ENCODE measurements around the gene IKBKE. TPM values are rescaled to one million over a fixed set of nuclear protein-coding genes. Genes with fewer than 3 reads are reported as not detected.

IKBKE gene
- polyA plus RNA-seq, 1 donor from 2014 or later = not detected

- Histone ChIP-seq H4K20me1 (ENCODE audit: insufficient read depth) (no peaks in the 10 kb centered on the region), H3K27ac (ENCODE audit: low read length) (no peak overlapping the region), H3K9me3 (ENCODE audit: low read length) (no peaks in the 10 kb centered on the region), H3F3A (ENCODE audit: insufficient read depth, low read length, poor library complexity, severe bottlenecking) (no peaks in the 10 kb centered on the region), H3K9ac (ENCODE audit: low read length) (no peak overlapping the region), H3K36me3 (ENCODE audit: insufficient read depth, low read length) (no peaks in the 10 kb centered on the region), H3K4me2 (ENCODE audit: low read length) (no peak overlapping the region), H3K27me3 (ENCODE audit: insufficient read depth, low read depth, low read length) (peaks cover 51% of the 10 kb centered on the region), H2AFZ (ENCODE audit: low read depth, low read length) (no peak overlapping the region), H3K4me3 (ENCODE audit: low read length) (no peak overlapping the region), H3K79me2 (replicated peaks; ENCODE audit: insufficient read depth, low read length) (no peaks in the 10 kb centered on the region), H3K9me2 (ENCODE audit: insufficient read depth, low read length) (no peaks in the 10 kb centered on the region)
- TF ChIP-seq REST (IDR thresholded peaks at IDR 0.05; ENCODE audit: borderline replicate concordance) (no peak), POLR2AphosphoS5 (IDR thresholded peaks at IDR 0.05) (no peak), TAF1 (IDR thresholded peaks at IDR 0.05; ENCODE audit: low read depth) (no peak), EP300 (conservative IDR thresholded peaks at IDR 0.05; ENCODE audit: poor library complexity, severe bottlenecking) (no peak), EZH2 (IDR thresholded peaks at IDR 0.05; ENCODE audit: borderline replicate concordance, insufficient read depth, low read length, poor library complexity, severe bottlenecking) (no peak), SMC3 (conservative IDR thresholded peaks at IDR 0.05; ENCODE audit: poor library complexity) (no peak), MXI1 (conservative IDR thresholded peaks at IDR 0.05; ENCODE audit: poor library complexity, severe bottlenecking) (no peak), RAD21 (conservative IDR thresholded peaks at IDR 0.05) (no peak)
- TF ChIP-seq, protein P1, sequence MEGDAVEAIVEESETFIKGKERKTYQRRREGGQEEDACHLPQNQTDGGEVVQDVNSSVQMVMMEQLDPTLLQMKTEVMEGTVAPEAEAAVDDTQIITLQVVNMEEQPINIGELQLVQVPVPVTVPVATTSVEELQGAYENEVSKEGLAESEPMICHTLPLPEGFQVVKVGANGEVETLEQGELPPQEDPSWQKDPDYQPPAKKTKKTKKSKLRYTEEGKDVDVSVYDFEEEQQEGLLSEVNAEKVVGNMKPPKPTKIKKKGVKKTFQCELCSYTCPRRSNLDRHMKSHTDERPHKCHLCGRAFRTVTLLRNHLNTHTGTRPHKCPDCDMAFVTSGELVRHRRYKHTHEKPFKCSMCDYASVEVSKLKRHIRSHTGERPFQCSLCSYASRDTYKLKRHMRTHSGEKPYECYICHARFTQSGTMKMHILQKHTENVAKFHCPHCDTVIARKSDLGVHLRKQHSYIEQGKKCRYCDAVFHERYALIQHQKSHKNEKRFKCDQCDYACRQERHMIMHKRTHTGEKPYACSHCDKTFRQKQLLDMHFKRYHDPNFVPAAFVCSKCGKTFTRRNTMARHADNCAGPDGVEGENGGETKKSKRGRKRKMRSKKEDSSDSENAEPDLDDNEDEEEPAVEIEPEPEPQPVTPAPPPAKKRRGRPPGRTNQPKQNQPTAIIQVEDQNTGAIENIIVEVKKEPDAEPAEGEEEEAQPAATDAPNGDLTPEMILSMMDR (IDR thresholded peaks at IDR 0.05; ENCODE audit: poor library complexity, severe bottlenecking) = no peak
Measured at GRCh38 chr1:206504363-206504713, 34.1 kb downstream of the IKBKE start.

DNA sequence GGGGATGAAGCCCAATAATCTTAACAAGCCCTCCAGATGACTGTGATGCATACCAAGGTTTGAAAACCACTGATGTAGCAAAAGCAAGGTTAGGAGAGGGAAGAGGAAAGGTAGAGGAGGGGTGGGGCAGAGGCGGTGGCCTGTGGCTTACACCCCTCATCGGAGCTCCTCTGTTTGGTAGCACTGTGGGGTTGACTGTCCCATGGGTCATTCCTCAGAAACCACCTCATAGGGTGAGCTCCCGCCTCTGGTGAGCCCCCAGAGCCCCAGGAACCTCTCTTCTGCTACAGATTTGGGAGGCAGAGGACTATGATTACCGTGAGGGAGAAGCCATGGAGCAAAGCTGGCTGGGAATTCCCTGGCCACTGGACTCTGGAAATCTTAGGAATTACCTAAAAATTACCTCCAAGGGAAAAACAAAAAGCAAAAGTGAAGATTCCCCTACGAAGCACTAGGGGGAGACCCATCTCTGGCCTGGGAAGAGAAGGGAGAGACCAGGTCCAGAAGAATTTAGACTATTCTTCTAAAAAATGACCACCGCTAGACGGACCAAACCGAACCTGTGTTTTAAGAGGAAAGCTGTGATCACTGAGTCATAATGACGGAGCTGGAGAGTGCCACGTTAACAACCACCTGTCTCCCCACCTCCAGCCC lies 35.6 kb downstream of the IKBKE start:
- Histone ChIP-seq H3K9ac (ENCODE audit: low read length) (no peak overlapping the region), H3K36me3 (ENCODE audit: insufficient read depth, low read length) (no peaks in the 10 kb centered on the region), H4K20me1 (ENCODE audit: insufficient read depth) (no peaks in the 10 kb centered on the region), H3K4me2 (ENCODE audit: low read length) (no peak overlapping the region), H3F3A (ENCODE audit: insufficient read depth, low read length, poor library complexity, severe bottlenecking) (no peaks in the 10 kb centered on the region), H3K4me3 (ENCODE audit: low read length) (no peak overlapping the region), H3K9me3 (ENCODE audit: low read length) (no peaks in the 10 kb centered on the region), H3K9me2 (ENCODE audit: insufficient read depth, low read length) (no peaks in the 10 kb centered on the region), H2AFZ (ENCODE audit: low read depth, low read length) (no peak overlapping the region), H3K27me3 (ENCODE audit: insufficient read depth, low read depth, low read length) (peaks cover 54% of the 10 kb centered on the region), H3K79me2 (replicated peaks; ENCODE audit: insufficient read depth, low read length) (no peaks in the 10 kb centered on the region), H3K27ac (ENCODE audit: low read length) (no peak overlapping the region)
- no peak for TF ChIP-seq MXI1 (conservative IDR thresholded peaks at IDR 0.05; ENCODE audit: poor library complexity, severe bottlenecking)
- TF ChIP-seq TAF1 (IDR thresholded peaks at IDR 0.05; ENCODE audit: low read depth) = no peak
- TF ChIP-seq EP300 (conservative IDR thresholded peaks at IDR 0.05; ENCODE audit: poor library complexity, severe bottlenecking) = no peak
- peak; percentile 17 for TF ChIP-seq RAD21 (conservative IDR thresholded peaks at IDR 0.05)
- no peak for TF ChIP-seq REST (IDR thresholded peaks at IDR 0.05; ENCODE audit: borderline replicate concordance)
